GM23248 (cell line): ENCODE measurements around the gene CBFA2T3.

Source experiments
- EZH2 ChIP-seq: fragments of 200-600 bp; sonication (generic); IDR thresholded peaks from 2 replicates; pipeline ENCODE4 v1.6.1; 2018; ENCODE audit warnings: antibody characterized with exemption, mild to moderate bottlenecking; ENCODE audit not compliant: insufficient read depth, poor library complexity, severe bottlenecking
- EZH2phosphoT487 ChIP-seq: fragments of 200-600 bp; sonication (generic); IDR thresholded peaks from 2 replicates; pipeline ENCODE4 v1.6.1; 2018; ENCODE audit warnings: antibody characterized with exemption, moderate library complexity, mild to moderate bottlenecking, low read depth; ENCODE audit not compliant: insufficient read depth

- TF ChIP-seq EZH2 (no peak), EZH2phosphoT487 (no peak)
Observed at GRCh38 chr16:88868974-88869672, 107.9 kb downstream of the CBFA2T3 start.
